Measurements from ENCODE around the gene SOCS4. TPM values are rescaled to one million over a fixed set of nuclear protein-coding genes. Genes with fewer than 3 reads are reported as not detected.

Gene SOCS4
- total RNA-seq, 1 donor from 2014 or later = 21.4 TPM

DNA sequence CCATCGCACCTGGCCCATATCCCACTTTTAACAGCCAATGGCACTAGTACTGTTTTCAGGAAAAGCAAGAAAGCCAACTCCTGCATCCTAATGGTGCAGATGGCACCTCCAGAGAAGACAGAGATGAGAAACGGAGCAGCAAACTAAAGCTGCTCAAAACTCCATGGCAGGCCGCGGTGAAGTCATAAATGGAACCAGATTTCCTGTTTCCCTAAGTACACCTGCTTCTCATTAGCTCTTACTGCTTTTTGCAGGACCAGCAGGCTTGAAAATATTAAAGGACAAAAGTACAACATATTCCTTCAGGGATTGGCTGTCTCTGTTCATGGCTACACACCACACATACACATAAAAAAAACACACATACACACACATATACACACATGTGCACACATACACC, 65.3 kb downstream of the SOCS4 start:
- DNase-seq = no peak

DNA sequence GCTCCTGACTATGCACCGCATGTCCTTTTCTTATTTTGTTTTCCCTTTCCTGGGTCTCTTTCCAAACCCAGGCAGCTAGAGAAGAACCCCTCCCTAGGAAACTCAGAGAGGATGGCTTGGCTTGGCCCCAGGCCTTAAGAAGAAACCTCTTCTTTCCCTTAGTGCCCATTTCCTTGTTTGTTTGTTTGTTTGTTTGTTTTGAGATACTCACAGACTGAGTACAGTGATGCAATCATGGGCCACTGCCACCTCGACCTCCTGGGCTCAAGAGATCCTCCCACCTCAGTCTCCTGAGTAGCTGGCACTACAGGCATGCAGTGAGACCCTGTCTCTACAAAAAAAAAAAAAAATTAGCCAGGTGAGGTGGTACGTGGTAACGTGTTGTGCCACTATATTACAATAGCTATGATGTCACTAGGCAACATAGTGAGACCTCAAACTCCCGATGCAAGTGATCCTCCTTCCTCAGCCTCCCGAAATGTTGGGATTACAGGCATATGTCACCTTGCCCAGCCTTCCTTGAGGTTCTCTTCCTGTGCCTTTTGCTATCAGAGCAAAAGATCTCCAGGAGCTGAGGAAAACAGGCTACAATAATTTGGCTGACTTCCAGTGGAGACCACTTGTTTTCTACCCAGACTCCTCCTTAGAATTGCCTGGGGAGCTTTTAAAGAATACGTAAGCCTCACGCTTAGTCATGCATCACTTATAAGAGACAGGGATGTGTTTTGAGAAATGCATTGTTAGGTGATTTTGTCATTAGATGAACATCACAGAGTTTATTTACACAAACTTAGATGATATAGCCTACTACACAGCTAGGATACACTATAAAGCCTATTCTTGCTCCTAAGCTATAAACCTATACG, 67.5 kb downstream of the SOCS4 start:
- DNase-seq = peak; percentile 36

DNA sequence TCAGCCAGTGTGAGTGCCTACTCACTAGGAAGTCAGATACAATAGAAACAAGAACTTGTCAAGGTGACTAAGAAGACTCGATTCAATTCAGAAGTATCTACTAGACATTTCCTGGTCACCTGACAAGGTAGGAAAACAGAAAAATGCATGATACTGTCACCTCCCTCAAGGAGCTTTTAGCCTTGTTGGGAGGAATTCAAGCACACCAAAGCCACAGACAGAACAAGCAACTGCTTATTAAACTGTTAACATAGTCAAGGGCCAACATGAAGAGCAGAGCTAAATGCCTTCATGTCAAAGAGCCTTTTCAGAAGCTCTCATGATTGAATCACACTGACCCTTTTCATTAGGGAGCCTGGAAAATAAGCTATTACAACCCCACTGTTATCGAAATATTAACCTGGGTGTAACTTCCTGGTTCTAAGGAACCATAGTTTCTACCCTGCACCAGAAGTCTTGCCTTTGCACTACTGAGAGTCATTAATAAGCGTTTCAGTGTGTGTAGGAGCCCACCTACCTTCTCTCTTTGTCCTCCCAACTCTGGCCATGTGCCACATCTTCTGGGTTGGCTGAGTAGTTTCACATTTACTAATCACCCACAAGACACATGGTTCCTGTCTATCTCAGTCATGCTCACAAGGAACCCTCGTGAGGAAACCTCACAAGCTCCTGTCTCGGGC, 71.0 kb downstream of the SOCS4 start:
- peak; percentile 15 for DNase-seq

DNA sequence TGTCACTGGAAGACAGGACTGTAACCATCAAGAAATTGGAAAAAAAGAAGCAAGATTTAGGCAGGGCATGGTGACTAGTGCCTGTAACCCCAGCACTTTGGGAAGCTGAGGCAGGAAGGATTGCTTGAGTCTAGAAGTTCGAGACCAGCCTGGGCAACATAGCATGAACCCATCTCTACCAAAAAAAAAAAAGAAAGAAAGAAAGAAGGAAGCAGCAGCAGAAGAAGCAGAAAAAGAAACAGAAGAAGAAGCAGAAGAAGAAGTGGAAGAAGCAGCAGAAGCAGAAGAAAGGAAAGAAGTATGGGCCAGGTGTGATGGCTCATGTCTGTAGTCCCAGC, 71.5 kb downstream of the SOCS4 start:
- no peak for DNase-seq

Other genes with a start within 250 kb of the SOCS4 start
- gene GCH1, start 124.4 kb upstream of the SOCS4 start, total RNA-seq = 10.4 and 13.4 TPM in 2 replicates
- gene WDHD1, start 137 bp upstream of the SOCS4 start, total RNA-seq = 8.3 and 16.7 TPM in 2 replicates
- 22.5 and 35.2 TPM in 2 replicates for gene MAPK1IP1L, start 24.4 kb downstream of the SOCS4 start, total RNA-seq
- gene LGALS3, start 102.0 kb downstream of the SOCS4 start, total RNA-seq = 62.5 and 202 TPM in 2 replicates
- 11.6 and 78.0 TPM in 2 replicates for gene DLGAP5, start 164.3 kb downstream of the SOCS4 start, total RNA-seq
- 25.2 and 25.7 TPM in 2 replicates for gene FBXO34, start 244.2 kb downstream of the SOCS4 start, total RNA-seq